ENCODE results near the gene TRPV2.

GRCh38 chr17:16442594-16443510, 27.5 kb downstream of the TRPV2 start:
- no peak for TF ChIP-seq CTCF (IDR thresholded peaks at IDR 0.05)
- no peak for TF ChIP-seq POLR2A (IDR thresholded peaks at IDR 0.05)
- no peak for TF ChIP-seq POLR2AphosphoS5 (IDR thresholded peaks at IDR 0.05)
- TF ChIP-seq EP300 (IDR thresholded peaks at IDR 0.05): no peak
